GM12864 (cell line): ENCODE results near the gene ZNF451.
"Not testable (repeated sequence)": the region's sequence is repeated elsewhere in the genome, so short reads cannot be mapped to it uniquely, and the experiment has no call there.

ENCODE experiments used
- DNase-seq: peaks from one replicate; pipeline ENCODE4 v3.0.0-alpha.2; 2011; ENCODE audit warnings: low read depth
- H3K4me3 ChIP-seq: 2 replicates; pipeline ENCODE4 v1.5.1; 2011; ENCODE audit warnings: mild to moderate bottlenecking, low read depth, low read length, control low read depth
- CTCF ChIP-seq: IDR thresholded peaks from 2 replicates; pipeline ENCODE4 v1.5.1; 2011; ENCODE audit warnings: low read depth, mild to moderate bottlenecking, moderate library complexity, low read length, control low read depth, inconsistent platforms; ENCODE audit errors: missing control alignments

The ZNF451 gene

GRCh38 chr6:57085471-57085870 is 4.5 kb upstream of the ZNF451 start:
- no peak for DNase-seq
- no peak for TF ChIP-seq CTCF
- no peak overlapping the region for H3K4me3 ChIP-seq

DNA sequence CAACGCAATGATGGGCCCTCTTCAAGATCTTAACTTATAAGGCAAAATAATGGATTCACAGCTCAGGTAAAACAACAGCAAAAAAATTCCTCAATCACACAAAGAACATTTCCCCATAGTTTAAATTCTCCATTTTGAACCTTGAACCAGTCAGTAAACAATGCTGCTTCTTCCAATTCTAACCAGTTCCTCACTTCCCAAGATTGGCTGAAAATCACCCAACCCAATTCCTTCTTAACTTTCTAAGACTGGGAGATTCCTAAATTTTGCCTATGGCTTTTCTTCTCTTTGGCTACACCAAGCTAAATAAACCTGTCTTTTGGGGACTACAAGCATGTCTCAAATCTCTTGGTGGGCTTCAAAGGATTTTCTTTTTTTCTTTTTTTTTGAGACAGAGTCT is 3.1 kb upstream of the ZNF451 start:
- TF ChIP-seq CTCF, result no peak
- H3K4me3 ChIP-seq, result no peak overlapping the region
- no peak for DNase-seq

DNA sequence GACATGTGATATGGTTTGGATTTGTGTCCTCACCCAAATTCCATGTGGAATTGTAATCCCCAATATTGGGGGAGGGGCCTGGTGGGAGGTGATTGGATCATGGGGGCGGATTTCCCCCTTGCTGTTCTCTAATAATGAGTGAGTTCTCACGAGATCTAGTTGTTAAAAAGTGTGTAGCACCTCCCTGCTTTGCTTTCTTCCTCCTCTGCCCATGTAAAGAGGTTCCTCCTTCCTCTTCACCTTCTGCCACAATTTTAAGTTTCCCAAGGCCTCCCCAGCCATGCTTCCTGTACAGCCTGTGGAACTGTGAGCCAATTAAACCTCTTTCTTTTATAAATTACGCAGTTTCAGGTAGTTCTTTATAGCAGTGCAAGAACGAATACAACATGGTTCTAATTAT is 2.1 kb upstream of the ZNF451 start:
- no peak overlapping the region for H3K4me3 ChIP-seq
- TF ChIP-seq CTCF, result no peak
- no peak for DNase-seq

DNA sequence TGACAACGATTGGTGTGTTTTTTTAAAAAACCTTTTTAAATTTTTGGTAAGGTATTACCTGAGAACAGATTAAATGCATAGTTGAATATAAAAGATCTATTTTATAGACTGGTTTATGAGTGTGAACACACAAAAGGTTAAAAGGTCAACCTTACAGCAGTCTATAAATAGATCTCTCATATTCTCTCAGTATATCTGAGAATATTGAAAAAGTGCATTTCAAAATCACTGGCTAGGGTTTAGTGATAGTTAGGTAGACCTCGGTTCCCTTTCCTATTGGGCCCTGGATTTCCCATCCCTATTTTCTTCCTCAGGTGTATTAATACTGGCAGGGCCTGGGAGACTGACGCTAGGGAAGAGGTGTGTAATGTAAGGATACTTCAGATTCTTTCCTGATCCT is 723 bp upstream of the ZNF451 start:
- TF ChIP-seq CTCF, result no peak
- H3K4me3 ChIP-seq, result peak overlapping the region; percentile 49
- DNase-seq, result no peak

DNA sequence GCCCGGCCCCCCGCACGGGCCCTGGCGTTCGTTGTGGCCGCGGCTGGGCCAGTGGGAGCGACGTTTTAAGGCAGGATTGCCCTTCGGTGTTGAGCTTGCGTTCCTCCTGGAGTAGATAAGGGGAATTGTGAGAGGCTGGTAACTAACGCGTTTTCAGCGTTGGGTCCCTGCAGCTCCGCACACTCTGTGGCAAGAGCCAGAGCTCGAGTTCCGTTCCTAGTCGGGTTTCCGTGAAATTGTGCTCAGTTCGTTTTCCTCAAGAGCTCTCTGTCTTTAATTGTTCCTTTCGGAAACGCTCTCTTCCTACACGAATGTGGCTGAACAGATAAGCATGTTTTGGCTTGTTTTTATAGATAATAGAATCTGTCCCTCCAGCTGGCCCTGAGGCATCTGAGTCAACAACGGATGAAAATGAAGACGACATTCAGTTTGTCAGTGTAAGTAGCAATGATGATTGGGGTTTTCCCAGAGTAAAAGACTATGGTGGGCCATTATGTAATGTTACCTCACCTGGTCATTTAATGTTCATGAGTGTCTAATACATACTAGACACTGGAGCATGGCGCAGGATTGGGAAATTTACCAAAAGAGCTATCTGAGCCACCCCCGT is 575 bp downstream of the ZNF451 start:
- DNase-seq, H3K4me3 ChIP-seq: not testable (repeated sequence)

- not testable (repeated sequence) for DNase-seq
- H3K4me3 ChIP-seq, result peak overlapping the region; percentile 11; the same call in 1 of the 2 replicates
Observed at GRCh38 chr6:57091375-57091774, 1.4 kb downstream of the ZNF451 start.

GRCh38 chr6:57094689-57095088 is 4.7 kb downstream of the ZNF451 start:
- TF ChIP-seq CTCF, result no peak

DNA sequence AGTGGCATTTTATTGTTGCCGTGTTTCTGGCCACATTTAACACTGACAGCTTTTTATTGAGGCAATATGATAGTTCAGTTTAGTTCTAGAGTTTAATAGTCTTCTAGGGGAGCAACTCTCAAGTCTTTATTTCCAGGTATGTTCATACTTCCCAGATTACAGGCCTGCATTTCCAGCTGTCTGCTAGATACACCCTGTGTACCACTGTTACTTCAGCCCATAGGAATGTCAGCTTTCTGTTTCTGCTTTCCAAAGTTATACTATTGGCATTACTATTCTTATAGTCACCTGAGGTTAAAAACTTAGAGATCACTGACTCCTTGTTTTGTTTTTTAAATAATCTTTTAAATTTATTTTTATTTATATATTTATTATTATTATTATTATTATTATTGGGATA is 7.6 kb downstream of the ZNF451 start:
- no peak for DNase-seq
- no peak for TF ChIP-seq CTCF
- no peak overlapping the region for H3K4me3 ChIP-seq

More at GRCh38 chr6:57094689-57095088, 4.7 kb downstream of the ZNF451 start:
- H3K4me3 ChIP-seq, result no peak overlapping the region
- DNase-seq, result no peak
